ENCODE results near the gene NCOA7. TPM values are rescaled to one million over a fixed set of nuclear protein-coding genes. Genes with fewer than 3 reads are reported as not detected.

The NCOA7 gene
- total and polyA plus RNA-seq, 9 of the 15 experiments (the other 6 are each of a cell fraction or from before 2014, with no cell fraction given), result 5.8 to 14.6 (median 9.3) TPM

DNA sequence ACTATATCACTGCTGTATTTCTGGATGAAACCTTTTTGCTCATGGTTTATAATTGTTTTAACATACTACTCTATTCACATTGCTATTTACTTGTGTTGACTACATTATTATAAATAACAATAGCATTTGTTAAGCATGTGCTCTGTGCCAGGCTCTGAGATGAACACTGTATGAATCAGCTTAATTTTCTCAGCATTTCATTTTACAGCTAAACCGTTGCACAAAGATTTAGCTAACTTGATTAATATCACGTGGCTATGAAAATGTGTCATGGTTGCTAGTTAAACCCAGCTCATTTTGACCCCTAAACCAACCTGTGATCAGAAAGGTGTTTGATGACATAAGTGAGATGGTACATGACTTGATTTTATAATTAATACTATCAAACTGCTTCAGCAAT lies 77.5 kb downstream of the NCOA7 start (continued):
- TF ChIP-seq, protein P1, sequence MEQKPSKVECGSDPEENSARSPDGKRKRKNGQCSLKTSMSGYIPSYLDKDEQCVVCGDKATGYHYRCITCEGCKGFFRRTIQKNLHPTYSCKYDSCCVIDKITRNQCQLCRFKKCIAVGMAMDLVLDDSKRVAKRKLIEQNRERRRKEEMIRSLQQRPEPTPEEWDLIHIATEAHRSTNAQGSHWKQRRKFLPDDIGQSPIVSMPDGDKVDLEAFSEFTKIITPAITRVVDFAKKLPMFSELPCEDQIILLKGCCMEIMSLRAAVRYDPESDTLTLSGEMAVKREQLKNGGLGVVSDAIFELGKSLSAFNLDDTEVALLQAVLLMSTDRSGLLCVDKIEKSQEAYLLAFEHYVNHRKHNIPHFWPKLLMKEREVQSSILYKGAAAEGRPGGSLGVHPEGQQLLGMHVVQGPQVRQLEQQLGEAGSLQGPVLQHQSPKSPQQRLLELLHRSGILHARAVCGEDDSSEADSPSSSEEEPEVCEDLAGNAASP (IDR thresholded peaks at IDR 0.05), result no peak
- TF ChIP-seq CAMTA2 (CRISPR knock-in tag; conservative IDR thresholded peaks at IDR 0.05) (no peak), CHD4 (IDR thresholded peaks at IDR 0.05; ENCODE audit: insufficient read depth, insufficient replicate concordance, low read depth, low read length, poor library complexity, severe bottlenecking) (no peak), NRF1 (conservative IDR thresholded peaks at IDR 0.05 in 1 of 2, IDR thresholded peaks at IDR 0.05 in 1 of 2) (no peak), KAT8 (IDR thresholded peaks at IDR 0.05; ENCODE audit: low read depth) (no peak)
- TF ChIP-seq, protein P2, sequence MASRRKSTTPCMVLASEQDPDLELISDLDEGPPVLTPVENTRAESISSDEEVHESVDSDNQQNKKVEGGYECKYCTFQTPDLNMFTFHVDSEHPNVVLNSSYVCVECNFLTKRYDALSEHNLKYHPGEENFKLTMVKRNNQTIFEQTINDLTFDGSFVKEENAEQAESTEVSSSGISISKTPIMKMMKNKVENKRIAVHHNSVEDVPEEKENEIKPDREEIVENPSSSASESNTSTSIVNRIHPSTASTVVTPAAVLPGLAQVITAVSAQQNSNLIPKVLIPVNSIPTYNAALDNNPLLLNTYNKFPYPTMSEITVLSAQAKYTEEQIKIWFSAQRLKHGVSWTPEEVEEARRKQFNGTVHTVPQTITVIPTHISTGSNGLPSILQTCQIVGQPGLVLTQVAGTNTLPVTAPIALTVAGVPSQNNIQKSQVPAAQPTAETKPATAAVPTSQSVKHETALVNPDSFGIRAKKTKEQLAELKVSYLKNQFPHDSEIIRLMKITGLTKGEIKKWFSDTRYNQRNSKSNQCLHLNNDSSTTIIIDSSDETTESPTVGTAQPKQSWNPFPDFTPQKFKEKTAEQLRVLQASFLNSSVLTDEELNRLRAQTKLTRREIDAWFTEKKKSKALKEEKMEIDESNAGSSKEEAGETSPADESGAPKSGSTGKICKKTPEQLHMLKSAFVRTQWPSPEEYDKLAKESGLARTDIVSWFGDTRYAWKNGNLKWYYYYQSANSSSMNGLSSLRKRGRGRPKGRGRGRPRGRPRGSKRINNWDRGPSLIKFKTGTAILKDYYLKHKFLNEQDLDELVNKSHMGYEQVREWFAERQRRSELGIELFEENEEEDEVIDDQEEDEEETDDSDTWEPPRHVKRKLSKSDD (conservative IDR thresholded peaks at IDR 0.05; ENCODE audit: low read length), result no peak
